Choroid plexus epithelial cell (primary cell): ENCODE data around the gene RNF126.
A peak's percentile ranks its signal among the peaks of the same experiment; 100 is the strongest.

Experiments
- DNase-seq: peaks from one replicate; pipeline ENCODE4 v3.0.0-alpha.2; 2010; ENCODE audit warnings: low read depth
- H3K4me3 ChIP-seq: 2 replicates; pipeline ENCODE4 v1.5.1; 2011; ENCODE audit warnings: low read depth, mild to moderate bottlenecking, control low read depth, low read length, moderate library complexity
- TF ChIP-seq, protein P1 (sequence below): conservative IDR thresholded peaks from 2 replicates; pipeline ENCODE4 v1.5.1; 2011; ENCODE audit warnings: low read depth, mild to moderate bottlenecking, control low read depth, inconsistent platforms, low read length, moderate library complexity

Gene RNF126

DNA sequence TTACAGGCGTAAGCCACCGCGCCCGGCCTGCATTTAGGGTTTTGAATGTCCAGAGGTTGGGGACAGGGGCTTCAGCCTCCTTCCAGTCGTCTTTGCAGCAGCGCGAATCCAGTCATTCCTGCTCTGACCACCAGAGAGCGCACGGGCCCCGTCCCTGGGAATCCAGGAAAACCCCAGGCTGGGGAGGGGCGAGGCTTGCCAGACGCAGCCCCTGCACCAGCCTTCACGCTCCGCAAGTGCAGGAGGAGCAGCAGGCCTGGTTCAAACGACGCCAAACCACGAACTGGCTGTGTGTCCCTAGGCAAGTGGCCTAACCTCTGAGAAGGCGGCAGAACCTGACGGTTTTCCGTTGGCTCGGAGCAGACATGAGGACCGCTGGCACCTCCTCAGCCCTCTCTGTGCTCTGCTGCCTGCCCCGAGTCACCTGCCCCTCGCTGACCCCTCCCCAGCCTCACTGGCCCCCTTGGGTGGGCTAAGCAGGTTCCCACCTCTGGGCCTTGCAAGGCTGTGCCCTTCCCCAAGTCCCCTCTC is 2.0 kb upstream of the RNF126 start:
- TF ChIP-seq, protein P1, sequence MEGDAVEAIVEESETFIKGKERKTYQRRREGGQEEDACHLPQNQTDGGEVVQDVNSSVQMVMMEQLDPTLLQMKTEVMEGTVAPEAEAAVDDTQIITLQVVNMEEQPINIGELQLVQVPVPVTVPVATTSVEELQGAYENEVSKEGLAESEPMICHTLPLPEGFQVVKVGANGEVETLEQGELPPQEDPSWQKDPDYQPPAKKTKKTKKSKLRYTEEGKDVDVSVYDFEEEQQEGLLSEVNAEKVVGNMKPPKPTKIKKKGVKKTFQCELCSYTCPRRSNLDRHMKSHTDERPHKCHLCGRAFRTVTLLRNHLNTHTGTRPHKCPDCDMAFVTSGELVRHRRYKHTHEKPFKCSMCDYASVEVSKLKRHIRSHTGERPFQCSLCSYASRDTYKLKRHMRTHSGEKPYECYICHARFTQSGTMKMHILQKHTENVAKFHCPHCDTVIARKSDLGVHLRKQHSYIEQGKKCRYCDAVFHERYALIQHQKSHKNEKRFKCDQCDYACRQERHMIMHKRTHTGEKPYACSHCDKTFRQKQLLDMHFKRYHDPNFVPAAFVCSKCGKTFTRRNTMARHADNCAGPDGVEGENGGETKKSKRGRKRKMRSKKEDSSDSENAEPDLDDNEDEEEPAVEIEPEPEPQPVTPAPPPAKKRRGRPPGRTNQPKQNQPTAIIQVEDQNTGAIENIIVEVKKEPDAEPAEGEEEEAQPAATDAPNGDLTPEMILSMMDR: peak; percentile 91
- peak overlapping the region; percentile 39 for H3K4me3 ChIP-seq
- DNase-seq: peak; percentile 81

DNA sequence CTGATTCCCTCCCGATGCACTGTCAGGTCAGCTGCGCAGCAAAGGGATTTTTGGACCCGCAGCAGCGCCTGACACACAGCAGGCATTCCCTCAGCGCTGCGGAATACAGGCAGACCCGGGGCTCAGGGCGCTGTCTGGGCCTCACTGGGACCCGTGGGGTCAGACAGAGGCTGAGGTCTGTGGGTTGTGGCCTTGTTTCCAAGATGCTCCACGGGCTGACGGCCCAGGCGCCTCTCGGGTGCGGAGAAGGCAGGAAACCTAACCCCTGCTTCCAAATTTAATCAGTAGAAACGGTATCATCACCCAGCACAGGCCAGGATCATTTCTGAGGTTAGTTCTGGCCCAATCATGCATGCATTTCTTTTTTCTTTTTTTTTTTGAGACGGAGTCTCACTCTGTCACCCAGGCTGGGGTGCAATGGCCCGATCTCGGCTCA is 686 bp upstream of the RNF126 start:
- TF ChIP-seq, protein P1: no peak
- no peak for DNase-seq
- H3K4me3 ChIP-seq: peak overlapping the region; percentile 64

DNA sequence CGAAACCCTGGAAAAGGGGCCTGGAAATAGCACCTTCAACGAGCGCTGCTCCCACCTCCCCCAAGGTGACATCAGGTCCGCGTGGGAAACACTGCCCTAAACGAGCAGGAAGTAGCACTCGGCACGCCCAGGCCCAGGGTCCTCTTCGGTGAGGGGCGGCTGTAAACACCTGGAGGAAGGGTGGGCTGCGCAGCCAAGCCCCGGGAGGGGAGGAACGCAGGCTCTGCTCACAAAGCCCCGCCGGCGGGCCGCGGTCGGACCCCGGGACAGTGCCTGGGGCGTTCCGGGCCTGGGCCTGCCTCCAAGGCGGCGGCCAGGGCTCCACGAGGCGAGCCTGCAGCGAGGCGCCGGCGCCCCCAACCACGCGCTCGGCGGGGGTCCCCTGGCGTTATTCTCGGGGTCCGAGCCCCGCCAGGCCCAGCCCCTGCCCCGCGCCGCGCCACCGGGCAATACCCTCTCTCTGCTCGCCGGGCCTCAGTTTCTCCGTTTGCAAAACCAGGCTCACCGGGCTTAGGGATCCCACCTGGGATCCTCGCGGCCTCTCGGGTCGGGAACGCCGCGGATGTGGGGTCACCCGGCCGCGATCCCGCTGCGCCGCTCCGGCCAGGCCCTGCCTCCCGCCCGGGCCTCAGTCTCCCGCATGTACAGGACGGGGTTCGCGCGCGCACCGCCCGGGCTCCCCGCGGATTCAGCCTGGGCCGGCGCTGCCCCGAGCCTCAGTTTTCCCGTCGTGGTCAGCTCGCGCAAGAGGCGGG is 630 bp downstream of the RNF126 start:
- peak overlapping the region; percentile 84 for H3K4me3 ChIP-seq
- TF ChIP-seq, protein P1: no peak
- peak; percentile 47 for DNase-seq

DNA sequence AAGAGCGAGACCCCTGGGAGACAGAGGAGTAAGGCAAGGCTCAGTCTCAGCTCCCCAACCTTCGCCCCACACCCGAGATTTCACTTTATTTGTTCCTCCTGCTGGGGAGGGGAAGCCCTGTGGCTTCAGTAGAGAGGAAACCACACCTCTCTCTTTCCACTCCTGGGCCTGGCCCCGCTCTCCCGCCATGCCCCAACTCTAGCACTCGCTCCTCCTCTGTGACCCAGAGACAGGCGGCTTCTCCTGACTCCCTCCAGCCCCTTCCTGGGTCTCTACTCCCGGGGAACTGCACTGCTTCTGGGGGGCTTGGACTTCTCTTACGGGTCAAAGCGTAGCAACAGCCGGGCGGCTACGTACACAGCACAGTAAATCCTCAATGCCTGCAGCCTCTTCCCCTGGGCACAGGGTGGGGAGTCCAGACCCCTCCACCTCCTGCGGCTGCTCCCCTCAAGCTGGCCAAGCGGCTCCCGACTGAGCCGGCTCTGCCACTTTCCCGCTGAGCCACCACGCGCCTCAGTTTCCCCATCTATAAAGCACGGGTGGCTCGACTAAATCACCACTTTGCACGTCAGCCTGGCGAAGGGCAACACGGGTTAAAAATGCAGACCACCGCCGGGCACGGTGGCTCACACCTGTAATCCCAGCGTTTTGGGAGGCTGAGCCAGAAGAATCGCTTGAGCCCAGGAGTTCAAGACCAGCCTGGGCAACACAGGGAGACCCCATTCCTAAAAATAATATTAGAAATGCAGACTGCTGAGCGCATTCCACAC is 1.4 kb downstream of the RNF126 start:
- peak overlapping the region; percentile 84 for H3K4me3 ChIP-seq
- TF ChIP-seq, protein P1: no peak
- DNase-seq: peak; percentile 32

DNA sequence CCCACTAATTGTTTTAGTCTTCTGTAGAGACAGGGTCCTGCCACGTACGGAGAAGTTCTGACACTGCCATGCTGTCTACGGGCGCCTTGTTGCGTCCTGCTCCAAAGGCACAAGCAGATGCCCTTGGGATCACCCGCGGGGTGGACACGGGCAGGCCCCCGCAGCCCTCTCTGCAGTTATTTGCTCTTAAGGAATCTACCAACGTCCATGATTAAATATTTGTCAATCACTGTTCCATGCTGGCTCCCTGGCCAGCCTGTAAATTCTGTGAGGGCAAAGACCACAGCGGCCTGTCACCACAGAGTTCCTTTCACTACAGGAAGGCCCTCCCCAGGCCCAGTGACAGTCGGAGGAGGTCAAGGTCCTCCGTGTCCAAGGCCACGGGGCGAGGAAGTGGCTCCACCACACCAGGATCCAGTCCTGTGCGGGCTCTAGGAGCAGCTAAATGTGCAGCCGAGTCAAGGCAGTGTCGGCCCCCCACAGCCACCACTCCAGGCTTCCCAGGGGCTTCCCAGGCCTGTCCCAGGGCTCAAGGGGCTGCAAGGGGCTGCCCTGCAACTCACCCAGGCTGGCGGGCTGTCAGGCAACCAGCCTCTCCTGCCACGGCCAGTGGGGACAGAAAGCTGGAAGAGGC is 2.1 kb downstream of the RNF126 start:
- no peak for DNase-seq
- TF ChIP-seq, protein P1: no peak
- H3K4me3 ChIP-seq: peak overlapping the region; percentile 84

DNA sequence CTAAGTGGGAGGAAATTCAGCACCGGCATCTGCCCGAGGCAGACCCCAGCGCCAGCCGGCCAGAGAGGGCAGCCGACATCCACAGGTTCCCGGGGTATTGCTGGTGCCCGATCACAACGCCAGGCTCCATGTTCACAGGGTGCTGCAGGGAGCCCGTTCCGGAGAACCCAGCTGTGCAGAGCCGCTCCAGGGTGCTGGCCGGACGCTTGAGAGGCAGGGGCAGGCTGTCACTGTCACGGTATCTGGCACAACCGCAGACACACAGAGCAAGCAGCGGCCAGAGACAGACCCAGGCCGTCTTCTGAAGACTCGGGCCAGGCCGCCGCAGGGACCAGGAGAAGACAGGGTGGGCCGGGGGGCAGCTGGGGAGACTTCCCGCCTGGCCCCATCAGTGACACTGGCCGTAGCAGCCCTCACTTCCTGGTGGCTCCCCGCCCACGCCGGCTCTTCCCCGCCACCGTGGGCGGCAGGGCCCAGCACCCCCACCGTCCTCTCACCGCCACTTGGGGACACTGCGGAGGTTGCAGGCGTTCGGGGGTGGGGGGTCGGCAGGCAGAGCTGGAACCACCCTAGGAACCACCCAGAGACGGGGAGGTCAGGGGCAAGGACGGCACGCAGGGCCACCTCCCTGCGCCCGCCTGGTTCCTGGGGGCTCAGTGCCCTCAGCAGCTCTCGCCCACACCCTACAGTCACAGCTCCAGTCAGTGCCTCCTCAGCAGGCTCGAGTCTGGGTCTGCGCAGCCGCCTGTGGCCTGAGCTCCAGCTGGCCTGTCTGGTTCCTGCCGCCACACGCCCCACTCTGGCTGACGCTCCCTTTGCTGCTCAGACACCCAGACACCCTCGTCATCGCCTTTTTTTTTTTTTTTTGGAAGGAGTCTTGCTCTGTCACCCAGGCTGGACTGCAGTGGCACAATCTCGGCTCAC is 3.8 kb downstream of the RNF126 start:
- DNase-seq: no peak
- no peak overlapping the region for H3K4me3 ChIP-seq
- TF ChIP-seq, protein P1: no peak
